KMS-11 (cell line): Measurements from ENCODE around the gene ZNF444.
"Not testable (repeated sequence)": the region's sequence is repeated elsewhere in the genome, so short reads cannot be mapped to it uniquely, and the experiment has no call there.

Experiments
- H2AFZ ChIP-seq: fragments of 200-600 bp; sonication (generic); 2 replicates; pipeline ENCODE4 v1.6.1; 2016; ENCODE audit warnings: antibody characterized with exemption, mixed run types, low read depth
- H3K27ac ChIP-seq: fragments of 200-600 bp; sonication (generic); 2 replicates; pipeline ENCODE4 v1.6.1; 2016; ENCODE audit warnings: mild to moderate bottlenecking, mixed run types
- H3K27me3 ChIP-seq: fragments of 200-600 bp; sonication (generic); 2 replicates; pipeline ENCODE4 v1.6.1; 2017; ENCODE audit warnings: mild to moderate bottlenecking, low read depth, mixed run types, moderate library complexity; ENCODE audit not compliant: insufficient read depth
- H3K36me3 ChIP-seq: fragments of 200-600 bp; sonication (generic); 2 replicates; pipeline ENCODE4 v1.6.1; 2017; ENCODE audit warnings: mild to moderate bottlenecking, mixed run types; ENCODE audit not compliant: insufficient read depth
- H3K4me1 ChIP-seq: fragments of 200-600 bp; sonication (generic); 2 replicates; pipeline ENCODE4 v1.6.1; 2016; ENCODE audit warnings: mild to moderate bottlenecking, low read depth, mixed run types; ENCODE audit not compliant: poor library complexity, severe bottlenecking
- H3K4me2 ChIP-seq: fragments of 200-600 bp; sonication (generic); 2 replicates; pipeline ENCODE4 v1.7.0; 2016; ENCODE audit warnings: mild to moderate bottlenecking, mixed run types
- H3K4me3 ChIP-seq: fragments of 200-600 bp; sonication (generic); IDR thresholded peaks from 2 replicates; pipeline ENCODE4 v1.6.1; 2017; ENCODE audit warnings: low read depth, low read length, mixed read lengths; ENCODE audit not compliant: insufficient read depth
- H3K79me2 ChIP-seq: fragments of 200-600 bp; sonication (generic); 2 replicates; pipeline ENCODE4 v1.6.1; 2016; ENCODE audit warnings: low read depth, mixed run types; ENCODE audit not compliant: insufficient read depth
- H3K9ac ChIP-seq: fragments of 200-600 bp; sonication (generic); 2 replicates; pipeline ENCODE4 v1.6.1; 2016; ENCODE audit warnings: mild to moderate bottlenecking, mixed run types
- H4K20me1 ChIP-seq: fragments of 200-600 bp; sonication (generic); 2 replicates; pipeline ENCODE4 v1.6.1; 2016; ENCODE audit warnings: mild to moderate bottlenecking, mixed run types; ENCODE audit not compliant: insufficient read depth
- CTCF ChIP-seq: fragments of 200-600 bp; sonication (generic); conservative IDR thresholded peaks from 2 replicates; pipeline ENCODE4 v1.6.1; 2017; ENCODE audit warnings: low read depth, mild to moderate bottlenecking, antibody characterized with exemption, low read length, moderate library complexity, mixed read lengths

Gene ZNF444

DNA sequence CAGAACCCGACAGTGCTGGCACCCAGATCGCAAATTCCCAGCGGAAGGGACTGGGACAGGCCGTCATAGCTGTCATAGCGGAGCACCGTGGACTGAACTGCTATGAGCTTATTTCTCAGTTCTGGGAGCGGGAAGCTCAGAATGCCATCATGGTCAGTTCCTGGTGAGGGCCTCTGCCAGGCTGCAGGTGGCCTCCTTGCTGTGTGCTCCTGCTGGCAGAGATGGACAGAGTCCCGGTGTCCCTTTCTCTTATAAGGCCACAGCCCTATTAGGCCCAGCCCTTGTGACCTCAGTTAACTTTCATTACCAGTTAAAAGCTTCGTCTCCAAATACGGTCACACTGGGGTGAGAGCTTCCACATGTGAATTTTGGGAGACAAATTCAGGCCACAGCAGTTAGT is 4.6 kb downstream of the ZNF444 start:
- Histone ChIP-seq H3K4me3 (no peak overlapping the region), H3K36me3 (no peaks in the 10 kb centered on the region), H2AFZ (no peak overlapping the region), H3K4me2 (no peak overlapping the region), H3K79me2 (peaks cover 8% of the 10 kb centered on the region; the same call in 1 of the 2 replicates), H4K20me1 (no peaks in the 10 kb centered on the region), H3K4me1 (no peaks in the 10 kb centered on the region), H3K27me3 (no peaks in the 10 kb centered on the region), H3K27ac (no peak overlapping the region), H3K9ac (no peak overlapping the region)
- TF ChIP-seq CTCF = no peak

GRCh38 chr19:56146904-56147303 is 5.8 kb downstream of the ZNF444 start:
- Histone ChIP-seq H3K4me2 (no peak overlapping the region), H3K4me1 (no peaks in the 10 kb centered on the region), H3K36me3 (no peaks in the 10 kb centered on the region), H2AFZ (no peak overlapping the region), H3K4me3 (no peak overlapping the region), H4K20me1 (no peaks in the 10 kb centered on the region), H3K9ac (no peak overlapping the region), H3K27ac (no peak overlapping the region), H3K79me2 (peaks cover 5% of the 10 kb centered on the region; the same call in 1 of the 2 replicates), H3K27me3 (no peaks in the 10 kb centered on the region)
- TF ChIP-seq CTCF = no peak

GRCh38 chr19:56147307-56147706 is 6.2 kb downstream of the ZNF444 start:
- Histone ChIP-seq H3K79me2 (0 out of 2 replicates have a peak, but pooled peaks cover 2% of the 10 kb centered on the region), H3K4me1 (no peaks in the 10 kb centered on the region), H3K4me2 (no peak overlapping the region), H3K27me3 (no peaks in the 10 kb centered on the region), H3K36me3 (no peaks in the 10 kb centered on the region), H3K4me3 (no peak overlapping the region), H2AFZ (no peak overlapping the region), H3K27ac (no peak overlapping the region), H3K9ac (no peak overlapping the region), H4K20me1 (no peaks in the 10 kb centered on the region)
- no peak for TF ChIP-seq CTCF

- H3K4me1 ChIP-seq = no peaks in the 10 kb centered on the region
- no peaks in the 10 kb centered on the region for H4K20me1 ChIP-seq
These were observed 7.0 kb downstream of the ZNF444 start for GRCh38 chr19:56148096-56148495.

GRCh38 chr19:56148955-56149655 is 8.0 kb downstream of the ZNF444 start:
- H3K36me3 ChIP-seq, H3K27ac ChIP-seq, H3K79me2 ChIP-seq, H4K20me1 ChIP-seq, H3K4me3 ChIP-seq, H3K9ac ChIP-seq, H3K27me3 ChIP-seq, H2AFZ ChIP-seq, H3K4me2 ChIP-seq, H3K4me1 ChIP-seq: not testable (repeated sequence)

More at GRCh38 chr19:56148096-56148495, 7.0 kb downstream of the ZNF444 start:
- Histone ChIP-seq H3K36me3 (no peaks in the 10 kb centered on the region), H3K9ac (no peak overlapping the region), H2AFZ (no peak overlapping the region), H3K4me3 (no peak overlapping the region), H3K27ac (no peak overlapping the region), H3K27me3 (no peaks in the 10 kb centered on the region), H3K79me2 (no peaks in the 10 kb centered on the region), H3K4me2 (no peak overlapping the region)
- TF ChIP-seq CTCF = no peak
